Muscle layer of duodenum (tissue), 2 donors: ENCODE data around the gene SLC41A1.

Source experiments
- H3K27ac ChIP-seq: one replicate; pipeline ENCODE4 v1.7.0; 2013; ENCODE audit warnings: mild to moderate bottlenecking, low read length
- H3K27me3 ChIP-seq: one replicate; pipeline ENCODE4 v1.7.0; 2013; ENCODE audit warnings: low read depth, mild to moderate bottlenecking, control low read depth, low read length
- H3K36me3 ChIP-seq, 2 donors: one replicate each; pipeline ENCODE4 v1.7.0; 2013; ENCODE audit warnings: low read length in 2 of 2, control low read depth in 1 of 2, mild to moderate bottlenecking in 1 of 2; ENCODE audit not compliant: insufficient read depth in 2 of 2, control insufficient read depth in 1 of 2
- H3K4me1 ChIP-seq, 2 donors: one replicate each; pipeline ENCODE4 v1.7.0; 2013; ENCODE audit warnings: low read length in 2 of 2, mild to moderate bottlenecking in 2 of 2, control low read depth in 1 of 2, moderate library complexity in 1 of 2; ENCODE audit not compliant: insufficient read depth in 2 of 2, control insufficient read depth in 1 of 2
- H3K4me3 ChIP-seq, 2 donors: one replicate each; pipeline ENCODE4 v1.7.0; 2013; ENCODE audit warnings: low read length in 2 of 2, low read depth in 1 of 2, mild to moderate bottlenecking in 1 of 2
- H3K9me3 ChIP-seq, 2 donors: one replicate each; pipeline ENCODE4 v1.7.0; 2013; ENCODE audit warnings: low read length in 2 of 2, control low read depth in 1 of 2, mild to moderate bottlenecking in 1 of 2; ENCODE audit not compliant: control insufficient read depth in 1 of 2
- donor health status: healthy.

SLC41A1 gene

DNA sequence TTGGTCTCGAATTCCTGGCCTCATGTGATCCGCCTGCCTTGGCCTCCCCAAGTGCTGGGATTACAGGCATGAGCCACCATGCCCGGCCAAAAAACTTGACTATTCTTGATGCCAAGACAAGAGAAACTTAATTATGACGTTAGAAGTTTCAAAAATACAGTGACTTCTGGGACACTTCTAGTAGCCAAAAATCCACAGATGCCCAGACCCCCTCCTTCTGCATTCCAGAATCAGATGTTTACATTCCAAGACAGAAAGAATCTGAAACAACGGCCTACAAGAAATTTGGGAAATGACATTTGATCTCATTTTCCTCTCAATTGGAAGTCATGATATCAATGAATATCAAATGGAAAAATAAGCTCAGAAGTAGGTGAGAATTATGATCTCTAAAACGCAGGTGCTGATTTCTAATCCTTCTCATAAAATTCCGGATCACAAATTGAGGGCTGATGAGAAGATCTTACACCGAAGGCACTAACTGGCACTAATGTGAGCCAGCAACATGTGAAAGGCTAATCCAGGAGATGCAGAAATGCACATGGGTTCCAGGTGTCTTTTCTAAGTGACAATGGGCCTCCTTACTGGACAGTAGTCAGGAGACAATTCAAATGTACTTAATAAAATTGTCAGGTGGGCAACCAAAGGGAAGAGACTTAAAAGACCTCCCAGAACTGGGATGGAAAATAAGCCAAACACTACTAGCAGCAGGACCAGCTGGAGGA is 43.2 kb downstream of the SLC41A1 start:
- H3K9me3 ChIP-seq: no peaks in the 10 kb centered on the region
- H3K27ac ChIP-seq: no peak overlapping the region
- H3K27me3 ChIP-seq: no peaks in the 10 kb centered on the region
- peaks cover 0 to 8% of the 10 kb centered on the region in 2 donors for H3K4me1 ChIP-seq
- H3K4me3 ChIP-seq: no peak overlapping the region
- peaks cover 16 to 19% of the 10 kb centered on the region in 2 donors for H3K36me3 ChIP-seq

DNA sequence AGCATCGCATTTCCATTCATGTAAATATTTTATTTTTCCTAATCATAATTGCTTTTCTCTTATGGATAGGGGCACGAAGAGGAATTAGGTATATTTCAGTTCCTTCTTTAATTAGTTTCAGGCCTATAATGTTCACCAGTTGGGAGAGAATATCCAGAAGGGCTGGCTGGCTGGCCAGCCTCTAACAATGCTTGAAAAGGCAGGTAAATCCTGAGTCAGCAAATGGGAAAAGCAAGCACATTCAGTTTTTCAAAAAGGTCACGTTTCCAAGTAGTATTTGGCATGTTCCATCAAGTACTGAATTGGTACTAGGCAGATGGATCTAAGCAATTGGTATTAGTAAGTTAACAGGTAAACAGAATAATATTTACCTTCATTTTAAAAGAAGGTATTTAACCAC is 45.8 kb downstream of the SLC41A1 start:
- no peak overlapping the region for H3K4me3 ChIP-seq
- peaks cover 14 to 16% of the 10 kb centered on the region in 2 donors for H3K36me3 ChIP-seq
- H3K27ac ChIP-seq: no peak overlapping the region
- H3K9me3 ChIP-seq: no peaks in the 10 kb centered on the region
- H3K4me1 ChIP-seq: peaks cover 0 to 4% of the 10 kb centered on the region in 2 donors
- H3K27me3 ChIP-seq: no peaks in the 10 kb centered on the region

DNA sequence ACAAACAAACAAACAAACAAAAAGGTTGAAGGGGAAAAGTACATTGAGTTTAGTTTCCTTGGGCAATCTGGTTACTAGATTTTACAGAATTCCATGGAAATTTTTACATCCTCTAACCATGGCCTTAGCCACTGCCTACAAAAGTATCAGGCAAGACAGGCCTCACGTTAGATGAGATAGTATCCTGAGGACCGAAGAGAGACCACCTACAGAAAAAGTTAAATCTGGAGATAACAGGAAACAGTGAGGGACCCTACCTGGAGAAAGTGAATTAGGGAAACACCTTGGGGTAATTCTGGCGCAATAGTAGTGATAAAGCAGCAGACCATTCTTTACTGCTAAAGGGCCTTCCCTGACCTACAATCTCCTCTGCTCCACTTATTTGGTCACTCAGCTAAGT is 46.4 kb downstream of the SLC41A1 start:
- peaks cover 14 to 16% of the 10 kb centered on the region in 2 donors for H3K36me3 ChIP-seq
- no peak overlapping the region for H3K4me3 ChIP-seq
- no peak overlapping the region for H3K27ac ChIP-seq
- no peaks in the 10 kb centered on the region for H3K27me3 ChIP-seq
- H3K4me1 ChIP-seq: peaks cover 0 to 4% of the 10 kb centered on the region in 2 donors
- H3K9me3 ChIP-seq: no peaks in the 10 kb centered on the region

DNA sequence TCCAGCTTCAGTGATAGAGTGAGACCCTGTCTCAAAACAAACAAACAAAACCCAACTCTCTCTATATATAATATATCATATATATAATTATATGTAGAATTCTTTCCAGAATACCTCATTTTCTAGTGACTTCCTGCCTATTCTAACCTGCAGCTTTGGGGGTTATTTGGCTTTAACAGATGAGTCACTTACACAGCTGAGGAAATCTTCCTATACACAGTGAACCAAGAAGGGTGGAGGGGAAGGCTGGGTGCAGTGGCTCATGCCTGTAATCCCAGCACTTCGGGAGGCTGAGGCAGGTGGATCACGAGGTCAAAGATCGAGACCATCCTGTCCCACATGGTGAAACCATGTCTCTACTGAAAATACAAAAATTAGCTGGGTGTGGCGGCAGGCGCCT is 47.0 kb downstream of the SLC41A1 start:
- Histone ChIP-seq H3K9me3 (no peaks in the 10 kb centered on the region), H3K36me3 (peaks cover 14 to 16% of the 10 kb centered on the region in 2 donors), H3K4me3 (no peak overlapping the region), H3K27ac (no peak overlapping the region), H3K4me1 (peaks cover 0 to 4% of the 10 kb centered on the region in 2 donors), H3K27me3 (no peaks in the 10 kb centered on the region)

DNA sequence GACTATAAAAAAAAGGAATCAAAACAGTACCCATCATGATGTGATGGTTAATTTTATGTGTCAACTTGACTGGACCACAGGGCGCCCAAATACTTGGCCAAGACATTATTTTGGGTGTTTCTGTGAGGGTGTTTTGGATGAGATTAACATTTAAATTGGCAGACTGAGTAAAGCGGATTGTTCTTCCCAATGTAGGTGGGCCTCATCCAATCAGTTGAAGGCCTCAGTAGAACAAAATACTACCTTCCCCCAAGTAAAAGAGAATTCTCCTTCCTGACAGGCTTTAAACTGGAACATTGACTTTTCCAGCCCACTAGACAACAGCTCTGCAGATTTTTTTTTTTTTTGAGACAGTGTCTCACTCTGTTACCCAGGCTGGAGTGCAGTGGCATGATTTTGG is 48.4 kb downstream of the SLC41A1 start:
- no peak overlapping the region for H3K27ac ChIP-seq
- peaks cover 3 to 7% of the 10 kb centered on the region in 2 donors for H3K36me3 ChIP-seq
- no peaks in the 10 kb centered on the region for H3K27me3 ChIP-seq
- peaks cover 0 to 2% of the 10 kb centered on the region in 2 donors for H3K4me1 ChIP-seq
- no peak overlapping the region for H3K4me3 ChIP-seq
- no peaks in the 10 kb centered on the region for H3K9me3 ChIP-seq

DNA sequence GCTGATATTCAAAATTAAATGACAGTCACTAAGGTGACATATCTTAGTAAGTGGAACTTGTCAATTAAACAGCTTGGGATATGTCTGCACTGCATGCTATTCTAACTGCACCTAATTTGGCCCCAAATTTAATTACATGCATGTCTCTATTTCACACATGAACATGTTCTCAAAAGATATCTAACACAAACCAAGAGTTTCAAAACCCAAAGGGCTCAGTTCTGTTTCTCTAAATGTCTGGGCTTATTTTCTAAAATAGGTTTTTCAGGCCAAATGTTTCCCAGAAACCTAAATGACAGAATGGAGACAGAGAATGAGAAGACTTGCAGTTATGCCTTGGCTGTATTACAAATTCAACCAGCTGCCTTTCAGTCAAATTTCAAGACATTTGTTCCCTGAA is 49.0 kb downstream of the SLC41A1 start:
- Histone ChIP-seq H3K9me3 (no peaks in the 10 kb centered on the region), H3K36me3 (peaks cover 2 to 4% of the 10 kb centered on the region in 2 donors), H3K4me1 (no peaks in the 10 kb centered on the region), H3K27ac (no peak overlapping the region), H3K27me3 (no peaks in the 10 kb centered on the region), H3K4me3 (no peak overlapping the region)

DNA sequence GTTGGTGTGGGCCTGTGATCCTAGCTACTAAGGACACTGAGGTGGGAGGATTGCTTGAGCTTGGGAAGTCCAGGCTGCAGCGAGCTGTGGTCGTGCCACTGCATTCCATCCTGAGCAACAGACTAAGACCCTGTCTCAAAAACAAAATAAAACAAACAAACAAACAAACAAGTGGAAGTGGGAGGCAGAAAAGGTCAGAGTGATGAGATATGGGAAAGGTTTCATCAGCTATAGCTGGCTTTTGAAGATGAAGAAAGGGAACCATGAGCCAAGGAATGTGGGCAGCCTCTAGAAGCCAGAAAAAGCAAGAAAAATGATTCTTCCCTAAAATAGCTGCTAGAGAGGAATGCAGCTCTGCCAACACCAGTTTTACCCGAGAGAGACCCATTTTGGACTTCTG is 52.4 kb downstream of the SLC41A1 start:
- no peaks in the 10 kb centered on the region for H3K36me3 ChIP-seq
- no peak overlapping the region for H3K4me3 ChIP-seq
- no peaks in the 10 kb centered on the region for H3K4me1 ChIP-seq
- H3K27me3 ChIP-seq: no peaks in the 10 kb centered on the region
- H3K27ac ChIP-seq: no peak overlapping the region
- no peaks in the 10 kb centered on the region for H3K9me3 ChIP-seq

DNA sequence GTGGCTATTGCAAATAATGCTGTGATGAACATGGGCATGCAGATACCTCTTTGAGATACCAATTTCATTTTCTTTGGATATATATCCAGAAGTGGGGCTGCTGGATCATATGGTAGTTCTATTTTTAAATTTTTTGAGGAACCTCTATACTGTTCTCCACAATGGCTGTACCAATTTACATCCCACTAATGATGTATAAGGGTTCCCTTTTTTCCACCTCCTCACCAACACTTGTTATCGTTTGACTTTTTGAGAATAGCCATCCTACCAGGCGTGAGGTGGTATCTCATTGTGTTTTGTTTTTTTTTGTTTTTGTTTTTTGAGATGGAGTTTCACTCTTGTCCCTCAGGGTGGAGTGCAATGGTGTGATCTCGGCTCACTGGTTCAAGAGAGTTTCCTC is 56.4 kb downstream of the SLC41A1 start:
- H3K4me3 ChIP-seq: no peak overlapping the region
- no peaks in the 10 kb centered on the region for H3K4me1 ChIP-seq
- no peaks in the 10 kb centered on the region for H3K9me3 ChIP-seq
- no peak overlapping the region for H3K27ac ChIP-seq
- no peaks in the 10 kb centered on the region for H3K27me3 ChIP-seq
- no peaks in the 10 kb centered on the region for H3K36me3 ChIP-seq

DNA sequence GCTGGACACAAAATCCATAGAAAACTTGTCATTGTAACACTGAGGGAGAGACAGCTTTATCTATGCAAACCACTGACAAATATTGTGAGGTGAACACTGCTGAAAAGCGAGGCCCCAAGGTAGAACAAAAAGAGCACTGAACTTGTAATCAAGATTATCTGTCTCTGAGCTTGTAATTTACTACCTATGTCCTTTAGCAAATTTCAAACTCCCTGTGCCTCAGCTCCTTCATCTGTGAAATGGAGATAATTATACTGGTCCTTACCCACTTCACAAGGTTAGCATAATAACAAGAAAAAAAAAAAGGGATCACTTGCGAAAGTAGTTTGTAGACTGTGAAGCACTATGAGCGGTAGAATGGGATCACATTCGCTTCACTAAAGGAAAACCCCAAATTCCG is 58.1 kb downstream of the SLC41A1 start:
- Histone ChIP-seq H3K27me3 (no peaks in the 10 kb centered on the region), H3K36me3 (no peaks in the 10 kb centered on the region), H3K4me3 (no peak overlapping the region), H3K9me3 (no peaks in the 10 kb centered on the region), H3K27ac (no peak overlapping the region), H3K4me1 (no peaks in the 10 kb centered on the region)

DNA sequence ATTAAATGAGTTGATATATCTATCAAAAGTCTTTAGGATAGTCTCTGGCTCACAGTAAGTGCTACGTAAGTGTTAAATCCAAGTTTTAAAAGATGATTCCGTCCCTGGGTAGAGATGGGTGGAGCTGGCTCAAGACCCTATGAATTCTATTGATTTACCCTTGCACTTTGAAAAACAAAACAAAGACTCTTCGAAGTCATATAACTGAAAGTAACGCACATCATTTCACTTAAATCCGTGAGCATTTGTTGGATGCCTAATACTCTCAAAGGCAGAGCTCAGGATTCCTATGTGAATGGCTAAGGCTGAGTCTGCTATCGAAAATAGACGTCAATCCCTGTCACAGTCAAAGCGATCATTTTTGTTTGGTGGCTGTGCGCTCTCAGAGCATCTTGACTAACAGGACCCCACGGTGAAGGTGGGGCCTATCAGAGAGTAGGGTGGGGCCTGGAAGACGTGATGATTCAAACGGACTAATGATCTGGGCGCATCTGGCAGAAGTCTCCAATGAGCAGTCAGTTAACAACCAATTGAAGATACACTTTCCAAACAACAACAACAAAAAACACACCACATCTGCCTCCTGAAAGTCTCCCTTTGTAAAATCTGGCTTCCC is 61.9 kb downstream of the SLC41A1 start:
- H3K9me3 ChIP-seq: no peaks in the 10 kb centered on the region
- no peak overlapping the region for H3K27ac ChIP-seq
- H3K27me3 ChIP-seq: no peaks in the 10 kb centered on the region
- H3K4me1 ChIP-seq: peaks cover 14 to 21% of the 10 kb centered on the region in 2 donors
- no peaks in the 10 kb centered on the region for H3K36me3 ChIP-seq
- H3K4me3 ChIP-seq: peak overlapping the region in 1 of 2 donors; percentile 75

DNA sequence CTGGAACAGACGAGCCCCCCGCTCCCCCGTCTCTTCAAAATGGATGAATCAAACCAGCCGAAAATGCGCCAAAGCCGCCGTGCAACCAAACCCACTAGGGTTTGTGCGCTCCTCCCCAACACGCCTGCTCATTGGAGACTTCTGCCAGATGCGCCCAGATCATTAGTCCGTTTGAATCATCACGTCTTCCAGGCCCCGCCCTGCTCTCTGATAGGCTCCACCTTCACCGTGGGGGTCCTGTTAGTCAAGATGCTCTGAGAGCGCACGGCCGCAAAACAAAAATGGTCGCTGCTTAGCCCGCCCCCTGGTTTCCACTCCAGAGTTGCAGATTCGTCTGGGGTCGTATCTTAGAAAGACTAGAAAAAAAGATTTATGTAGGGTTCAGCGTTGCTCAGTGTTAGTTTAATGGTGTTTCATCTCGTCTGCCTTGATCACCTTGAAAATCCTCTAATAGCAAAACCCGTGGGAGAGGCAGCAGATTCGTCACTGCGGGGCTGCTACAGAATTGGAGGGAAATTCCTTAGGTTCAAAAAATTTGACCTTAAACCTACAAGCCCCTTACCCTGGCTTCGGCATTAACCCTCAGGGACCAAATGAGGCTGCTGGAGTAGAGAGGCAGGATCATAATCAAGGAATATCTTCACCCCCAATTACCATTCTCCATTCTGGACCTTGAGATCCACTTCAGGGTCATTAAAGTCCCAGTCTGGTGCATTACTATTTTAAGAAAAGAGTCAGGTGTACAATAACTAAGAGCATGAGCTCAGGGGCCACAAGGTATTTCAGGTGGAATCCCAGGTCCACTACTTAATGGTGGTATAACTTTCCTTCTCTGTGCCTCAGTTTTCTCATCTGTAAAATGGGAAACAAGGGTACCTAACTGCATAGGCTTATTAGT is 62.6 kb downstream of the SLC41A1 start, which contains the start of gene NUCKS1:
NUCKS1 (minus strand) TSS at position 45 of the 898 bp plus-strand sequence. CDS start 209 bp downstream, outside the sequence.
- peak within 1 kb of the TSS; percentile 75 to 97 for H3K4me3 ChIP-seq
- peaks cover 14 to 29% of the 10 kb centered on the region in 2 donors for H3K4me1 ChIP-seq
- H3K27me3 ChIP-seq: no peaks in the 10 kb centered on the region
- H3K9me3 ChIP-seq: no peaks in the 10 kb centered on the region
- H3K27ac ChIP-seq: peak within 1 kb of the TSS; percentile 98
- no peaks in the 10 kb centered on the region for H3K36me3 ChIP-seq
